ENCODE data around the gene GPR137. TPM values are rescaled to one million over a fixed set of nuclear protein-coding genes. Genes with fewer than 3 reads are reported as not detected.
A peak's percentile ranks its signal among the peaks of the same experiment; 100 is the strongest.
"Not testable (repeated sequence)": the region's sequence is repeated elsewhere in the genome, so short reads cannot be mapped to it uniquely, and the experiment has no call there.

The GPR137 gene
- total RNA-seq, 1 donor from 2014 or later, result 4.9 TPM

DNA sequence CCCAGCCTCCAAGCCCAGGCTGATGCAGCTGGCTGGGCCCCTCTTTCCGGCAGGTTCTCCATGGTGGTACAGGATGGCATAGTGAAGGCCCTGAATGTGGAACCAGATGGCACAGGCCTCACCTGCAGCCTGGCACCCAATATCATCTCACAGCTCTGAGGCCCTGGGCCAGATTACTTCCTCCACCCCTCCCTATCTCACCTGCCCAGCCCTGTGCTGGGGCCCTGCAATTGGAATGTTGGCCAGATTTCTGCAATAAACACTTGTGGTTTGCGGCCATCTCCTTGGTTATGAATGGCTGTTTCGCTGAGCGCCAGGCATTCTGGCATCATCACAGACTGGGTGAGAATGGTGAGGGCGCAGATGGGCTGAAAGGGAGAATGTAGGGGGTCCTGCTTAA, 35.9 kb downstream of the GPR137 start:
- H3K36me3 ChIP-seq, result no peaks in the 10 kb centered on the region
- H3K9me3 ChIP-seq (ENCODE audit: low read depth), result no peaks in the 10 kb centered on the region
- H3K9ac ChIP-seq, result no peak overlapping the region
- no peak overlapping the region for H3K4me3 ChIP-seq
- H3K4me2 ChIP-seq, result no peak overlapping the region
- peaks cover 5% of the 10 kb centered on the region for H4K20me1 ChIP-seq (ENCODE audit: low read depth)
- H3K79me2 ChIP-seq (ENCODE audit: low read depth), result peaks cover 20% of the 10 kb centered on the region
- Mint-ChIP-seq H3K27ac (no peak overlapping the region), H3K4me1 (peaks cover 12% of the 10 kb centered on the region), H3K27me3 (ENCODE audit: insufficient read depth, low read depth) (peaks cover 8% of the 10 kb centered on the region), H3K9me3 (peaks cover 1% of the 10 kb centered on the region), H3K36me3 (peaks cover 10% of the 10 kb centered on the region), H3K4me3 (no peak overlapping the region)
- peaks cover 7% of the 10 kb centered on the region for H3K4me1 ChIP-seq
- peaks cover 16% of the 10 kb centered on the region for H3F3A ChIP-seq (ENCODE audit: low read depth)
- TF ChIP-seq EZH2phosphoT487 (IDR thresholded peaks at IDR 0.05) (no peak), EZH2 (IDR thresholded peaks at IDR 0.05) (no peak)
- TF ChIP-seq, protein P1, sequence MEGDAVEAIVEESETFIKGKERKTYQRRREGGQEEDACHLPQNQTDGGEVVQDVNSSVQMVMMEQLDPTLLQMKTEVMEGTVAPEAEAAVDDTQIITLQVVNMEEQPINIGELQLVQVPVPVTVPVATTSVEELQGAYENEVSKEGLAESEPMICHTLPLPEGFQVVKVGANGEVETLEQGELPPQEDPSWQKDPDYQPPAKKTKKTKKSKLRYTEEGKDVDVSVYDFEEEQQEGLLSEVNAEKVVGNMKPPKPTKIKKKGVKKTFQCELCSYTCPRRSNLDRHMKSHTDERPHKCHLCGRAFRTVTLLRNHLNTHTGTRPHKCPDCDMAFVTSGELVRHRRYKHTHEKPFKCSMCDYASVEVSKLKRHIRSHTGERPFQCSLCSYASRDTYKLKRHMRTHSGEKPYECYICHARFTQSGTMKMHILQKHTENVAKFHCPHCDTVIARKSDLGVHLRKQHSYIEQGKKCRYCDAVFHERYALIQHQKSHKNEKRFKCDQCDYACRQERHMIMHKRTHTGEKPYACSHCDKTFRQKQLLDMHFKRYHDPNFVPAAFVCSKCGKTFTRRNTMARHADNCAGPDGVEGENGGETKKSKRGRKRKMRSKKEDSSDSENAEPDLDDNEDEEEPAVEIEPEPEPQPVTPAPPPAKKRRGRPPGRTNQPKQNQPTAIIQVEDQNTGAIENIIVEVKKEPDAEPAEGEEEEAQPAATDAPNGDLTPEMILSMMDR (IDR thresholded peaks at IDR 0.05), result no peak
- no peak overlapping the region for H2AFZ ChIP-seq (replicated peaks)
- H3K27me3 ChIP-seq, result no peaks in the 10 kb centered on the region
- H3K27ac ChIP-seq, result no peak overlapping the region
- no peak for DNase-seq (ENCODE audit: low spot score)

DNA sequence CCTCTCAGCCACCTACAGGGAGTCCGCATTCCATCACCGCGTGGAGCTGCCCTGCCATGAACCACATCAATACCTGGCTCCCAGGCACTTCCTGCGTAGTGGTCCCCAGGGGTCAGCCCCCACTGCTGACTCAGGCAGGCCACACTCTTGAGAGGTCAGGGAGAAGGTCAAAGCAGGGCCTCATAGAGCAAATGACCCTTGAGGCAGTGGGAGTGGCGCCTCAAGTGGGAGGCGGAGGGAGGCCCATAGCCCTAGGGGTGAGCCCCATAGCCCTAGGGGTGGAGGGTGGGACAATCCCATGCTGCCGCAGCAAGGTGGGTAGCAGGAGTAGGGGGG, 37.2 kb downstream of the GPR137 start:
- no peaks in the 10 kb centered on the region for H3K27me3 ChIP-seq
- Mint-ChIP-seq H3K27me3 (ENCODE audit: insufficient read depth, low read depth) (peaks cover 8% of the 10 kb centered on the region), H3K9me3 (peaks cover 2% of the 10 kb centered on the region), H3K27ac (no peak overlapping the region), H3K4me3 (no peak overlapping the region), H3K36me3 (peaks cover 10% of the 10 kb centered on the region), H3K4me1 (peaks cover 9% of the 10 kb centered on the region)
- DNase-seq (ENCODE audit: low spot score), result no peak
- TF ChIP-seq EZH2 (IDR thresholded peaks at IDR 0.05) (no peak), EZH2phosphoT487 (IDR thresholded peaks at IDR 0.05) (no peak)
- TF ChIP-seq, protein P1 (IDR thresholded peaks at IDR 0.05), result no peak
- no peak overlapping the region for H2AFZ ChIP-seq (replicated peaks)
- peaks cover 2% of the 10 kb centered on the region for H3F3A ChIP-seq (ENCODE audit: low read depth)
- H4K20me1 ChIP-seq (ENCODE audit: low read depth), result no peaks in the 10 kb centered on the region
- peaks cover 5% of the 10 kb centered on the region for H3K4me1 ChIP-seq
- no peaks in the 10 kb centered on the region for H3K9me3 ChIP-seq (ENCODE audit: low read depth)
- no peaks in the 10 kb centered on the region for H3K36me3 ChIP-seq
- peaks cover 12% of the 10 kb centered on the region for H3K79me2 ChIP-seq (ENCODE audit: low read depth)
- H3K4me3 ChIP-seq, result no peak overlapping the region
- H3K27ac ChIP-seq, result no peak overlapping the region
- no peak overlapping the region for H3K9ac ChIP-seq
- no peak overlapping the region for H3K4me2 ChIP-seq

DNA sequence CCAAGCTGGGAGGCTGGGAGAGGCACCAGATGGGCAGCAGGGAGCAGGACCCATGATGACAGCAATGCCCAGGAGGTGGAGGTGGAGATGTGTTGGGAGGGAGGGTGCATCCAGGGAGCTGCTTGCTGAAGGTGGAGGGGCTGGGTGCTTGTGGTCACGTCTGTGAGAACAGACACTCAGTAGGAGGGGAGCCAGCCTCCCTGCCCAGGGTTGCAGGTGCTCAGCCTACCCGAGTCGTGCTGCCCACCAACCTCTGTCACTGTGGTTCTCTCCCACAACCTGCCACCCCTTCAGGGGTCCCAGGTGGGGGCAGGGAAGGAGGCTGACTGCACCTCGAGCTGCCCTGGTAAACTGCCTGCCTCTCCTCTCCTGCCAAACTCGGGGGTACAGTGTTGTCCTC, 37.7 kb downstream of the GPR137 start:
- Histone ChIP-seq H3F3A (ENCODE audit: low read depth) (no peaks in the 10 kb centered on the region), H2AFZ (replicated peaks) (no peak overlapping the region), H3K4me1 (peaks cover 5% of the 10 kb centered on the region), H3K9me3 (ENCODE audit: low read depth) (no peaks in the 10 kb centered on the region), H3K4me3 (no peak overlapping the region), H3K36me3 (no peaks in the 10 kb centered on the region), H3K27me3 (no peaks in the 10 kb centered on the region), H3K4me2 (no peak overlapping the region), H3K79me2 (ENCODE audit: low read depth) (peaks cover 10% of the 10 kb centered on the region), H3K27ac (no peak overlapping the region), H3K9ac (no peak overlapping the region), H4K20me1 (ENCODE audit: low read depth) (no peaks in the 10 kb centered on the region)
- H3K36me3 Mint-ChIP-seq, result peaks cover 10% of the 10 kb centered on the region
- H3K4me3 Mint-ChIP-seq, result no peak overlapping the region
- H3K27ac Mint-ChIP-seq, result no peak overlapping the region
- peaks cover 9% of the 10 kb centered on the region for H3K4me1 Mint-ChIP-seq
- TF ChIP-seq EZH2phosphoT487 (IDR thresholded peaks at IDR 0.05), result no peak
- TF ChIP-seq, protein P1 (IDR thresholded peaks at IDR 0.05), result no peak
- no peak for TF ChIP-seq EZH2 (IDR thresholded peaks at IDR 0.05)
- peaks cover 2% of the 10 kb centered on the region for H3K9me3 Mint-ChIP-seq
- DNase-seq (ENCODE audit: low spot score), result no peak
- peaks cover 8% of the 10 kb centered on the region for H3K27me3 Mint-ChIP-seq (ENCODE audit: insufficient read depth, low read depth)

DNA sequence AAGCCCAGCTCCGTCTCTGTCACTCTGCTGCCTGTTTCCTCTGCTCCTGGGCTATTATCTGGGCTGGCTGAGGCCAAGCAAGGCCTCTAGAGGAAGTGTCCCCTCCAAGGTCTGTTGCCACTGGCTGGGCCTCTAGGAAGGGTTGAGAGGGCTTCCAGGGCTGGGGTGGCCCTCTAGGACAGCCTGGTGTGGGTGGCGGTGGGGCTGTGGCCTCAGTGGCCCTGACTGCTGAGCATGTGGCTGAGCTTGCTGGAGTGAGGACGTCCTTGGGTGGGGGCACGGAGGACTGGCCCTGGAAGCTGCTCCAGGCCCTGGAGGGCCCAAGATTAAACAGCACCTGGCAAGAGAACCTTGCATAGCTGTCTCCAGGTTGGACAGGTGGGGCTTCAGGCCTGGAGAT, 38.3 kb downstream of the GPR137 start:
- not testable (repeated sequence) for H3K4me1 ChIP-seq; H3K4me1 Mint-ChIP-seq; H2AFZ ChIP-seq (replicated peaks); H3K36me3 ChIP-seq; H3K4me2 ChIP-seq; H3K9ac ChIP-seq; H3K79me2 ChIP-seq (ENCODE audit: low read depth); H3K27me3 ChIP-seq; H3K4me3 Mint-ChIP-seq; H3F3A ChIP-seq (ENCODE audit: low read depth); H3K27me3 Mint-ChIP-seq (ENCODE audit: insufficient read depth, low read depth); H4K20me1 ChIP-seq (ENCODE audit: low read depth); DNase-seq (ENCODE audit: low spot score); H3K4me3 ChIP-seq; H3K27ac ChIP-seq; H3K9me3 ChIP-seq (ENCODE audit: low read depth); H3K9me3 Mint-ChIP-seq
- Mint-ChIP-seq H3K27ac (peak overlapping the region; percentile 53), H3K36me3 (peaks cover 10% of the 10 kb centered on the region)

Measured in neural progenitor cell (in vitro differentiated cells).